Superior temporal gyrus (tissue), 1 donor: ENCODE data around the gene FBXO47.

Source experiments
- DNase-seq: peaks from one replicate; pipeline ENCODE4 v3.0.0-alpha.2; 2016; ENCODE audit errors: extremely low spot score

Gene FBXO47, protein sequence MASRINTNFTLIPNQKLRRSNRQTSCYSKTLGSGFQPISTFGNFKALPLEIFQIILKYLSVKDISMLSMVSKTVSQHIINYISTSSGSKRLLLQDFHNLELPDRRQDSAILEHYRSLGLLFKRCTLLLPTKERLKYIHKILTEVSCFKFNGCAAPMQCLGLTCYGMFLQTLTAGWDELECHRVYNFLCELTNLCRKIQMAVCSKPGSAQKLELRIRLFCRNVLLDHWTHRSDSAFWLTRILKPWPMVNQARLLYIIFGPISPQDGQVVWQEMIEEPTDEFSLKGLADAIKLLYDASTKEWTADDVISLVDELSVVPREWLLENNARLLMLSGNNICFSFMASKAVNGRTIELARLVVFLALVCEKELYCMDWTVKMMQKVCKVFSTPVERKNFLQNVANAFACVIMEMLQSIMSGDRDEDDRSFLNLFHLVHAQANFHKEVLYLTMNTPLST

DNA sequence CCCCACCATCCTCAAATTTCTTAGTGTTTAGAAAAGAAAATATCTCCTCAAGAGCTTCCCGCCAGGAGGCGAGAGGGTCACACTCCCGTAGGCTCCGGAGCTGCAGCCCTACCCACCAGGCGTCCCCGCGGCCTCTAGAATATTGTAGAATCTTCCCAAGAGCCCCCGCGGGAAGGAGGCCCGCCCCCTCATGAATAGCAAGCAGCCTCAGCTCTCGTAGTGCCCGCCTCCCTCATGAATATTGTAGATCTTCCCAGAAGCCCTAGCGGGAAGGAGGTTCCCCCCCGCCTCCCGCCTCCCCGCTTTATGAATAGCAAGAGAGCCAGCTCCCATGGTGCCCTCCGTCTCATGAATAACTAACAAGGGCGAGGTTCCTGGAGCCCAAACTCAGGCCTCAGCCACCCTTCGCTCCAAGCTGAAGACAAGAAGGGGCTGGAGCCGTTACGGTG lies at the start of gene FBXO47:
TSS of gene FBXO47 (minus strand) at position 114 of the 449 bp plus-strand sequence. CDS start 4,378 bp downstream, outside the sequence.
- peak; percentile 78 for DNase-seq

DNA sequence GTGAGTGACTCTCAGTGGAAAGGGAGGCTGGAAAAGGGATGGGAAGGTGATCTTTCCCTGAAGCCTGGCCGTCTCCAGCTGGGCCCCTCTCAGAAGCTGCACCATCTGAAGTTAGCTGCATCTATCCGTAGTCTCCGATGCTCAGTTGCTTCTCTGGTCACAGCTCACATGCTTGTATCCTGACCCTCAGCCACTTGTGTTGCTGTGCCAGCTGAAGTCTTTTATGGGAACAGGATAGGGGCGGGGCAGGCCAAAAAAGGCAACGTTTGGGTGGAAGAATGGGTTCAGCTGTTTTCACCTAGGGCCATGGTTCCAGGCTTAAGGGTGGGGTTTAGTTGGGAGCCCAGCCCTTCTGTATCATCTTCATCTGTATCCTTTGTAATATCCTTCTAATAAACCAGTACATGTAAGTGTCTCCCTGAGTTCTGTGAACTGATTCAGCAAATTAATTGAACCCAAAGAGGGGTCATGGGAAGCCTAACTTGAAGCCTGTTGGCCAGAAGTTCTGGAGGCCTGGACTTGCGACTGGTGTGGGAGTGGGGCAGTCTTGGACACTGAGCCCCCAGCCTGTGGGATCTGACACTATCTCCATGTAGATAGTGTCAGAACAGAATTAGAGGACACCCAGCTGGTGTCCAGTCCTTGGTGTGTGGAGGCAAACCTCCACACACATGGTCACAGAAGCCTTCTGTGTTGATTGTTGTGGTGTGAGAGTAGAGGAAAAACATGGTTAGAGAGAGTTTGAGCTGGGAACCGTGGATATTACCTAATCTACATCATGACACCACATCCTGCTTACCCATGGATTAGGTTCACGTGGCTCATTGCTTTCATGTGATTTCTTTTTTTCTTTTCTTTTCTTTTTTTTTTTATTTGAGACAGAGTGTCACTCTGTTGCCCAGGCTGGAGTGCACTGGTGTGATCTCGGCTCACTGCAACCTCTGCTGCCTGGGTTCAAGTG lies 49.3 kb upstream of the FBXO47 start:
- no peak for DNase-seq

DNA sequence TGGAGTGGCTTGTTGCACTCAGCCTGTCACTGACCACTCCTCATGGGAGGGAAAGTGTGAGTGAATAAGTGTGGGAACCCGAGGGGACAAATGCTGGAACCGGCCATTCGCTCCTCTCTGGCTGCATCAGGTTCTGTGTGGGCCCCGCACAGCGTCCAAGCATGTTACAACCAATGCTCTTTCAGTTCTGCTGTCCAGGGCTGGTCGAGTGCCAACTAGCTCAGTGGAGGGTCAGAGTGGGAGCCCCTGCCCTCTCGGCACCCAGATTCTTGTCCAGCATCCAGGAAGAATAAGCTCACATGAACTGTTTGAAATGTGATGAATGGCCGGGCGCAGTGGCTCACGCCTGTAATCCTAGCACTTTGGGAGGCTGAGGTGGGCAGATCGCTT lies 48.3 kb upstream of the FBXO47 start:
- no peak for DNase-seq

DNA sequence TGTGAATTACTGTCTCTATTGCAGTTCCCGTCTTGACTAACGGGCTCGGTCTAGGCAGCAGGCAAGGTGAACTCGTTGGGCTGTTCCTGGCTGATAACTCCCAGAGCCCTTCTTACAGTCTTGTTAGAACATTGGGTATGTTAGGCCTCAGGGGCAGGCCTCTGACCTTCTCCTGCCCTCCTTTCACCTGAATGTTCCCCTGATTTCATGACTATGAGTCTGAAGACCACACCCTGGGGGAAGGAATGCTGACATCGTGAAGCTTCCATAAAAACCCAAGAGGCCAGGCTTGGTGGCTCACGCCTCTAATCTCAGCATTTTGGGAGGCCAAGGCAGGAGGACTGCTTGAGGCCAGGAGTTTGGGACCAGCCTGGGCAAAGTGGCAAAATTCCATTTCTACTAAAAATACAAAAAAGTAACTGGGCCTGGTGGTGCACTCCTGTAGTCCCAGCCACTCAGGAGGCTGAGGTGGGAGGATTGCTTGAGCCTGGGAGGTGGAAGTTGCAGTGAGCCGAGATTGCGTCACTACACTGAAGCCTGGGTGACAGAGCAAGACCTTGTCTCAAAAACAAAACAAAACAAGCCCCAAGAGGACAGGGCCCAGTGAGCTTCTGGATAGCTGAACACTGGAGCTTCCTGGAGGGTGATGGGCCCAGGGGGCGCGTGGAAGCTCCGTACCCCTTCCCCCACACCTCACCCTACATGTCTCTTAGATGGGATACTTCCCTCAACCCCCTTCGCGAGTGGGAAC lies 47.8 kb upstream of the FBXO47 start:
- no peak for DNase-seq

DNA sequence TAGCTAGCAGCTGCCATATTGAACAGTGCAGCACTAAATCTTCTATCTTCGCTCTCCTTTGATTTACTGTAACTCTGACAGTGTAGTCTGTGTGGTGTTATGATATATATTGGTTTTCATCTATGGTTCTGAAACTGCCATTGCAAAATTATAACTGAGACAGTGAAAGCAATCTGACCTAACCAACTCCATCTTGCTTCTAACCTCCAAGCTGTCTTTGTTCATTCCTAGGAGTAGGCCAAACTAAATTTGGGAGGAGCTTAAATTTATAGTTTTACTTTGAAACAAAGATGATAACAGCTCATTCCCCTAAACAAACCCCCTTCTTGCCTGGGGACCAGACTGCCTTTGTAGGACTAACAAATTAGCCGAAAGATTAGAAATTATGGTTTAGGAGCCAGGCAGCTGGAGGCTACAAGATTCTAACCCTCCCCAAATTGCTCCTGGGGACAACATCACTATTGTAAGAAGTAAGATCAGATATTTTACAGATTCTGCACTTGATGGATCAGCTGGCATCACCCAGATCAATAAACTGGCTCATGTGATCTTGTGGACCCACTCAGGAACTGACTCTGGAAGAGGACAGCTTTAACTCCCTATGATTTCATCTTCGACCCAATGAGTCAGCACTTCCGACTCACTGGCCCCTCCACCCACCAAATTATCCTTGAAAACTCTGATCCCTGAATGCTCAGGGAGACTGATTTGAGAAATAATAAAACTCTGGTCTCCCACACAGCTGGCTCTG lies 47.0 kb upstream of the FBXO47 start:
- no peak for DNase-seq

DNA sequence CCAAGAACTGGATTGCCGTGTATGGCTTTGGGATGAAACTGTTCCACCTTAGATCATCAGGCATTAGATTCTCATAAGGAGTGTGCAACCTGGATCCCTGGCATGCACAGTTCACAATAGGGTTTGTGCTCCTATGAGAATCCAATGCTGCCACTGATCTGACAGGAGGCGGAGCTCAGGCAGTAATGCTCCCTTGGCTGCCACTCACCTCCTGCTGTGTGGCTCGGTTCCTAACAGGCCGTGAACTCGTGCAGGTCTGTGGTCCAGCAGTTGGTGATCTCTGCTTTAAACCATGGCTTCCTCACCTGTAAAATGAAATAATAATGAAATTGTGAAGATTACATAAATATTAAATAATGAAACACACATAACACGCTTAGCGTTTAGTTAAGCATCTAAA lies 45.5 kb upstream of the FBXO47 start:
- no peak for DNase-seq

DNA sequence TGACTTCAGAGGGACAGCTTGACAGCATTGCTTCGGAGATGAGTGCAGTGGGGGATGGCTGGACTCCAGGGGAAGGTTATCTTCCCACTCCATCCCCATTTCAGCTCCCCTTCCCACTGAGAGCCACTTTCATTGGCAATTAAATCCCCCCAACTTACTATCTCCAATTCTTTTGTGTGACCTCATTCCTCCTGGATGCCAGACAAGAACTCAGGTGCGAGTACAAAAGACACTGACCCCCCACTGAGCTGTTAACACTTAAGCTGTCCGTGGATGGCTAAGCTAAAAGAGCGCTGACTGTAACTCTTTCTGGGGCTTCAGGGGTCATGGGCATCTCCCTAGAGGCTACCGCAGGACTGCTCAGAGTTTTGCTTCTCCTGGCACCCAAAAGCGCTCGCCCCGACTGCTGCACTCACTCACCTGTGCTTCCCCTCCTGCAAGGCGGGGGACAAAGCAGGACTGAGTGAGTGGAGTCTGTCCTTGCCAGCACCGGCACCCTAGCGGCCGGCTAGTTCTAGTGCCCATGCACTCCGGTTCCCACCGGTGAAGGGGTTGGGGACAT lies 44.8 kb upstream of the FBXO47 start:
- DNase-seq = no peak

DNA sequence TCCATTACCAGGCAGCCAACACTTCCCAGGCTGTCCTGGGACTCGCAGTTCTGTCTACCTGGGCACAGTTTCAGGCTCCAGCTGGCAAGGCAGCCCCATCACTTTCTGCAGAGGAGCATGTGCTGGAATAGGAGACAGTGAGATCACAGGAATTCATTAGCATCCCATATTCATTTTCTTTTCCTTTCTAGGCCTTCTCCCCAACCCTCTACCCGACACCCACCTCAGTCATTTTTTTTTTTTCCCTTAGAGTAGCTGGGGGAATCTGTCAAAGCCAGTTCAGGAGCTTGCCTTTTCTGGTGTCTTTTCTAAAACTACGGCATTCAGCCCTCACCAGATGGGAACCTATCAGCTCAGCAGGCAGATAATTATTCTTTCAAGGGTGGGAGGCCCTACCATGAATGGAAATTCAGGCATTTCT lies 42.4 kb upstream of the FBXO47 start:
- DNase-seq = peak; percentile 47

DNA sequence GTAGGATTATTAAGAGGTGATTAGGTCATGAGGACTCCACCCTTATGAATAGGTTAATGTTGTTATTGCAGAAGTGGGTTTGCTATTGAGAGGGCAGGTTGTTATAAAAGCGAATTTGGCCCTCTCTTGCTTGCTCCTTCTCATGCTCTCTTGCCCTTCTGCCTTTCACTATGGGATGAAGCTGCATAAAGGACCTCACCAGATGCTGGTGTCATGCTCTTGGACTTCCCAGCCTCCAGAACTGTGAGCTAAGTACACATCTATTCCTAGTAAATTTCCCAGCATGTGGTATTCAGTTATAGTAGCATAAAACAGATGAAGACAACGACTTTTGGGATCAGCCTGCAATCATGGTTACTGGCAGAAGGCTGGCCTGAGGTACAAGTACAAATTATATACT lies 41.4 kb upstream of the FBXO47 start:
- no peak for DNase-seq

DNA sequence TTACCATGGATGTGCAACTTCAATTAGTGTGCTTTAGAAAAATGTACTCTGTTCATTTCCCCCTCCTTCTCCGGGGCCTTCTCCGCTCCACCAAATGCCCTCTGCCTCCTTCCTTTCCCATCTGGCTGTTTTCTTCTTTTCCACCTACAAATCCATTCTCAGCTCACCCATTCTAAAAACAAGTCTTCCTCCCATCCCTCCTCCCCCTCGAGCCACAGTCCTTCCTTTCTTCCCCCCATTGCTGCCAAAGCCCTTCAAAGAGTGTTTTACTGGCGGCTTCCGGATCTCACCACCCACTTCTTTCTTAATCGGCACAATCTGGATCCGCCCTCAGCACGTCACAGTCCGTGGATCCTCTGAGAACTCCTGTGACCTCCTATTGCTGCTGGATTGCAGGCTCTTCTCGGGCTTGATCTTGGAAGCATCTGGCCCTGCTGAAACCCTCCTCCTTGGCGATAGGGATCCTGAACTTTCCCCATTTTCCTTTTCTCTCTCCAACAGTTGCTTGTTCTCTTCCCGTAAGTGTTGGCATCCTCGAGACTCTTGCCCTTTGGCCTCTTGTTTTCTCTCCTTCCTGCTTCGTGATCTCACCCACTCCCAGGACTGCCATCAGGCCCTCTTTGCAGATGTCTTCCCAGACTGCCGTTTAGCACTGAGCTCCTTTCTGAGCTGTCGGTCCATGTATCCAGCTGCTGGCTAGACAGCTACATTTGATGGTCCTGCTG lies 36.0 kb upstream of the FBXO47 start:
- DNase-seq = no peak

DNA sequence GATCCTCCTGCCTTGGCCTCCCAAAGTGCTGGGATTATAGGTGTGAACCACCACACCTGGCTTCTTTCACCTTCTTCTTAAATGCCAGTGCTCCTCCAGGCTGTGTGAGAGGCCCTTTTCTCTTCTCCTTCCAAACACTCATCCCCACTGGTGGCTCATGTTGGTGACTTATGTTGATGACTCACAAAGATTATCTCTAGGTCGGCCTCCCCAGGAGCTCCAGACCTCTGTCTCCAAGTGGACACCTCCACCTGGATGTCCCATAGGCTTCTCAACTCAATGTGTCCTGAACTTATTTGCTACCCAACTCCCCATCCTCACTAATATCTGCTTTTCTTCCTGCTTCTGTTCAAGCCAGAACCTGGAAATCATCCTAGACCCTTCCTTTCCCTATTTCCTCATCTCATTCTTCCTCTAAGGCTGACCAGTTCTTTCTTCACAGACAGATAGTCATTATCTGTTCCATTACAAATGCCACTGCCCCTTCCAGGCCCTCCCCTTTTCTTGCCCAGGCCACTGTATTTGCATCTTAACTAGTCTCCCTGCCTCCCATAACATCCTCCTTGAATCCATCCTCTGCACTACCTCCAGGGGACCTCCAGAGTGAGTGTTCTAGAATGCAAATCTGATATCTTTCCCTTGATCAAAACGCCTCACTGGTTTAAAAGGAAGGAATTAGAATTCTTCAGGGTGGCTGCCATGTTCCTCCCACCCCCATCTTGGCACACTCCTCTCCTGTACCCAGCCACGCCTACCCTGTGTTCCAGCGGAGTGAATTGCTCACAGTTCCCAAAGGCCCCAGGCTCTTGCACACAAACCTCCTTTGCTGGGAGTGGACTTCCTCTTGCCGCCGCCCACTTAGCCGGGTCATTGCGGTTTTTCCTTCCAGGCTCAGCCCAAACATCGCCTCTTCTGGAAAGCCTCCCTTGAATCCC lies 34.8 kb upstream of the FBXO47 start:
- no peak for DNase-seq

DNA sequence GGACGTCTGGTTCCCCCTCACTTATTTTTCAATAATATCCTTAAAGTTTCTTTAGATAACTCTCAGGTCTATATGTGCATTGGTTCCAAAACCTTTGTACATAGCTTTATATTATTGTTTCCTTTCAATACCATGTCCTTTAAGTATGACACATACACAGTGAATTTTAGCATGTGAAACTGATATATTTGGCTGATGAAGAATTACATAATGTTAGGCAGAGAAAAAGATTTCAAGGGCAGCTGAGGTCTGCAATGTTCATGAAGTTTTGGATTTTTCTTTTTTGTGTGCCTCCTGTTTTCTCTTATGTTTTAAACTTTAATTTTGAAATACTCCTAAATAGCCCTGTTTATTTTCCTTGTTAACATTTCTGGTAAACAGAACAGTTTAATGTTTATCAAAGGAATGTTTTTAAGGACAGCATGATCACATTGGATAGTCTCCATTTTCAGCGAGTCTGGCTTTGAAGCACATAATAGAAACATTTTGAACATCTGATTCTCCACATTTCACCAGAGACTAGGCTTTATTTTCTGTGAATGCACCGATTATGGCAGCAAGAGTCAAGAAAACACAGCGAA lies 32.9 kb upstream of the FBXO47 start:
- peak; percentile 29 for DNase-seq

DNA sequence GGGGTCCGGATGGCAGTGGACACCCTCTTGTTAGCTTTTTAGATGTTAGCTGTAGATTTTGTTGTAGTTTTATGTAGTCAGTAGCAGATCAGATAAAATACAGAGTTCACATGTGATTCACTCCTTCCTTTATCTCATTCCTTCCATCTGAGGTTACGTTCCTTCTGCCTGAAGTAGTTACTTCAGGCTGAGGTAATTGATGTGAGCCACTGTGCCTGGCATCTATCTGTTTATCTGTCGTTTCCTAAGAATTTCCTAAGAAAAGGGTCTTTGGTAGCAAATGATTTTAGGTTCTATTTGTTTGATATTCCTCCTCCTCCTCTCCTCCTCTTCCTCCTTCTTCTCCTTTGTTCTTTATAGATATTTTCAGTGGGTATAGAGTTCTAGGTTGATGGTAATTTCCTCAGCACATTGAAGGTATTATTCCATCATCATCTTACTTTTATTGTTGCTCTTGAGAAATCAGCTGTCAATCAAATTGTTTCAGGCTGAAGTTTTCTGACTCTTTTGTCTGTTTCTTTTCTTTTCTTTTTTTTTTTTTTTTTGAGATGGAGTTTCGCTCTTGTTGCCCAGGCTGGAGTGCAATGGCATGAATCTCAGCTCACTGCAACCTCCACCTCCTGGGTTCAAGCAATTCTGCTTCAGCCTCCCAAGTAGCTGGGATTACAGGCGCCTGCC lies 29.6 kb upstream of the FBXO47 start:
- DNase-seq = no peak

DNA sequence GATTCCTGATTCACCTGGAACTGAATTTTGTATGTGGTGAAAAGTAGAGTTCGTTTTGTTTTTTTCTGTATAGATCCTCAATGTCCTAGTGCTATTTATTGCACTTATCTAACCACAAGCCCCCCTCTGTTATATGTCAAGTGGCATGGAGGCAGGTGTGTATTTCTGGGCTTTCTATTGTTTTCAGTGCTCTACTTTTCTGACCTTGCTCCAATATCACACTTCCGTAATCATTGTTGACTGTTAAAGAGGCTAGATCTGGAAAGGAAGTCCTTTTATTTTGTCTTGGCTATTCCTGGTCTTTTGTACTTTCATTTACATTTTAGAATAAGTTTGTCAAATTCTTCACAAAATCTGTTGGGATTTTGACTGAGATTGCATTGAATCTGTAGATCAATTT lies 26.8 kb upstream of the FBXO47 start:
- DNase-seq = no peak

DNA sequence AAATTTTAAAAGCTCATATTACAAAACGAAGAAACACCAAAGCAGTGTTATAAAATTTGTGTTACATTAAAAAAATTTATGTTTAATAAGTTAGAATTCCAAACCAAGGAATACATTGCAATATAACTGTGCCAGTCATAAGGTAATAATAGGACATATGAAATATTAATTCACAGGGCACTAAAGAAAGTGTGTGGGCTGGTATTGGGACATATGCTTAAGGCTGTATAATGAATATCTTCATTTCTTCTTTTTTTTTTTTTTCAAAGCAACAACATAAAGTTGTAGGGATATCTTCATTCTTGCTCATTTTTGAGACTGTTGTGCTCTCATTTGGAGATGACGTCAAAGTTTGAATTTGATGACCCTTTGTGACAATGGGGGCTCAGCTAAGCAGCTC lies 17.5 kb upstream of the FBXO47 start:
- DNase-seq = no peak

DNA sequence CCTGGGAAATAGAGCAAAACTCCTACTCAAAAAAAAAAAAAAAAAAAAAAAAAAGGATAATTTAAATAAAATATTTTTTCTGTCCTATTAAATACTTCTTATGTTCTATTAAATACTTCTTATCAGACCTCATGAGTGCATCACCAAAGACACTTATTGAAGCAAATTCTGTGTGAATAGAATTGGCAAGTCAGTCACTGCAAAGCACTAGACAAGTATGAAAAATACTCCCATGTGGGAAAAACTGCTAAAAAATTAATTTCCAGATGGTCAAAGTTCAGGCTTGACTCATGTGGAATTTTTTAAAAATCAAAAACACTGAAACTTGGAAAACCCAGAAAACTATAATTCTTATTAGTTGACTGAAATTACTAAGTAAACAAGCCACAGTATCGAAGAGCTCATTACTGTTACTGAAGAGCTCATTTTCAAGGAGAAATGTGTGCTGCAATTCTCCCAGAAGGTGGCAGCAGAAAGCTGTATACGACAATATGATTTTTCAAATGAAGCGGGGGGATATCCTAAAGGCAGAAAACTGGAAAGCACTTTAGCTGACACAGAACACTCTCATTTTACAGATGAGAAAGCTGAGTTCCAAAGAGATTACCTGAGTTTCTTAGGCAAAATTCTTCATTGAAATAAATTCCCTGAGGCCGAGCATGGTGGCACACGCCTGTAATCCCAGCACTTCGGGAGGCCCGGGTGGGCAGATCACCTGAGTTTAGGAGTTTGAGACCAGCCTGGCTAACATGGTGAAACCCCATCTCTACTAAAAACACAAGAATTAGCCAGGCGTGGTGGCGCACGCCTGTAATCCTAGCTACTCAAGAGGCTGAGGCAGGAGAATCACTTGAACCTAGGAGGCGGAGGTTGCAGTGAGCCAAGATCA lies 15.9 kb upstream of the FBXO47 start:
- DNase-seq = peak; percentile 87

DNA sequence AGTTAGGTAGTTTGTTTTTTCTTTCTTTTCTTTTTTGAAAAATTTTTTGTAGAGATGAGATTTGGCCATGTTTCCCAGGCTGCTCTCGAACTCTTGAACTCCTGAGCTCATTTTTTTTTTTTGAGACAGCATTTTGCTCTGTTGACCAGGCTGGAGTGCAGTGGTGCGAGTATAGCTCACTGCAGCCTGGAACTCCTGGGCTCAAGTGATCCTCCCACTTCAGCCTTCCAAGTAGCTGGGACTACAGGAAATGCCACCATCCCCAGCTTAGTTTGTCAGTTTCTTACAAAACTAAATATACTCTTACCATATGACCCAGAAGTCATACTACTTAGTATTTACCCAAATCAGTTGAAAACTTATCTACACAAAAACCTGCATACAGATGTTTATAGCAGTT lies 14.4 kb upstream of the FBXO47 start:
- DNase-seq = no peak
